Amniotic epithelial cell (primary cell): Measurements from ENCODE around the gene MBL2.

ENCODE experiments used
- DNase-seq: peaks from one replicate; pipeline ENCODE4 v3.0.0-alpha.2; 2010; ENCODE audit warnings: low read depth

The MBL2 gene

GRCh38 chr10:52771534-52772445 lies 794 bp downstream of the MBL2 start:
- peak; percentile 21 for DNase-seq

- DNase-seq = no peak
Measured at GRCh38 chr10:52770904-52771303, 1.7 kb downstream of the MBL2 start.

- DNase-seq = peak; percentile 81
Measured at GRCh38 chr10:52769966-52770365, 2.6 kb downstream of the MBL2 start.

- no peak for DNase-seq
Measured at GRCh38 chr10:52768001-52768532, 4.5 kb downstream of the MBL2 start.

- no peak for DNase-seq
Measured at GRCh38 chr10:52762088-52762487, 10.5 kb downstream of the MBL2 start.

GRCh38 chr10:52759154-52759553 lies 13.4 kb downstream of the MBL2 start:
- peak; percentile 41 for DNase-seq

- no peak for DNase-seq
Measured at GRCh38 chr10:52758406-52758805, 14.2 kb downstream of the MBL2 start.

- DNase-seq = peak; percentile 36
Measured at GRCh38 chr10:52757773-52758172, 14.8 kb downstream of the MBL2 start.

GRCh38 chr10:52756966-52757365 lies 15.6 kb downstream of the MBL2 start:
- DNase-seq = peak; percentile 73

GRCh38 chr10:52756295-52756694 lies 16.3 kb downstream of the MBL2 start:
- peak; percentile 83 for DNase-seq

- DNase-seq = peak; percentile 98
Measured at GRCh38 chr10:52755297-52756062, 17.1 kb downstream of the MBL2 start.

GRCh38 chr10:52752801-52753445 lies 19.7 kb downstream of the MBL2 start:
- DNase-seq = no peak

GRCh38 chr10:52752261-52752660 lies 20.3 kb downstream of the MBL2 start:
- DNase-seq = no peak

- DNase-seq = no peak
Measured at GRCh38 chr10:52751337-52751736, 21.2 kb downstream of the MBL2 start.

- DNase-seq = no peak
Measured at GRCh38 chr10:52750629-52751028, 22.0 kb downstream of the MBL2 start.

GRCh38 chr10:52747694-52748093 lies 24.9 kb downstream of the MBL2 start:
- no peak for DNase-seq

GRCh38 chr10:52746169-52746568 lies 26.4 kb downstream of the MBL2 start:
- no peak for DNase-seq

GRCh38 chr10:52744057-52744805 lies 28.4 kb downstream of the MBL2 start:
- peak; percentile 37 for DNase-seq

GRCh38 chr10:52742731-52743130 lies 29.9 kb downstream of the MBL2 start:
- no peak for DNase-seq

GRCh38 chr10:52741851-52742250 lies 30.7 kb downstream of the MBL2 start:
- no peak for DNase-seq

GRCh38 chr10:52740913-52741675 lies 31.5 kb downstream of the MBL2 start:
- DNase-seq = peak; percentile 33
